GM21515 (cell line): ENCODE measurements around the gene PRAMEF8.
"Not testable (repeated sequence)": the region's sequence is repeated elsewhere in the genome, so short reads cannot be mapped to it uniquely, and the experiment has no call there.

Source experiments
- ATAC-seq: cut with Tn5 transposase; IDR thresholded peaks from one replicate; pipeline ENCODE4 v1.9.1; 2021; ENCODE audit not compliant: unreplicated experiment

The PRAMEF8 gene

DNA sequence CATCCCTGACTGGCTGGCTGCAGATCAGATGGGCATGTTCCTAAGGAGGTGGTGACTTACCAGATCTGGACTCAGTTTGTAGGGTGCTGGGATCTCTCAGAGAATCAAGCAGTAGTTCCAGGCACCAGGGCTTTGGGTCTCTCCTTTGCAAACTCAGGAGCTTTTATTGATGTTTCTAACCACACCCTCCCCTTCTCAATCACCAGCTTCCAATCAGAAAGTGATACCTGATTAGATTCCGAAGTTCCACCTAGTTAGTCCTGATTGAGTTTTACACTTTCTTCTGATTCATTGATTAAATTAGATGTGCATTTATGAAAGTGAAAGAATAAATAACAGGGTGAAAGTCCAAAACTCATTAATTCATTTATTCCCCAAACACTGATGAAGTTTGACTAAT is at the start of gene PRAMEF8:
Gene PRAMEF8 (minus strand): TSS at position 101 of the 400 bp plus-strand sequence. CDS start 1,046 bp downstream, outside the sequence.
- not testable (repeated sequence) for ATAC-seq

DNA sequence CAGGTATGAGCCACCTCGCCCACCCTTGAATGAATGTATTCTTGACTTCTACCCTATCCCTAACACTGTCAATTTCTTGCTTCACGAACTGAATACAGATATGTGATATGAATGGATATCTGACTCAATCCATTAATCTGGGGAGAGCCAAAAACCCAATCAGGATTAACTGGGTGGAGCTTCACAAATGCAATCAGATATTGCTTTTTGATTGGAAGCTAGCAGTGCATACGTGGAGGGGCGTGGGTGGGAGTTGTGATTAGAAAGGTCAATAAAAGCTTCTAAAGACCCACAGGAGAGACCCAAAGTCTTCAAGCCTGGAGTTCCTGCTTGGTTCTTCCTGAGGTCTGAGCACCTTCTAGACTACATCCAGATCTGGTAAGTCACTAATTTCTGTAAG is 30.3 kb upstream of the PRAMEF8 start, which contains the start of gene PRAMEF15:
Gene PRAMEF15 (plus strand): TSS at position 301 of the 400 bp plus-strand sequence. CDS start 2,827 bp downstream, outside the sequence.
- ATAC-seq: not testable (repeated sequence)

DNA sequence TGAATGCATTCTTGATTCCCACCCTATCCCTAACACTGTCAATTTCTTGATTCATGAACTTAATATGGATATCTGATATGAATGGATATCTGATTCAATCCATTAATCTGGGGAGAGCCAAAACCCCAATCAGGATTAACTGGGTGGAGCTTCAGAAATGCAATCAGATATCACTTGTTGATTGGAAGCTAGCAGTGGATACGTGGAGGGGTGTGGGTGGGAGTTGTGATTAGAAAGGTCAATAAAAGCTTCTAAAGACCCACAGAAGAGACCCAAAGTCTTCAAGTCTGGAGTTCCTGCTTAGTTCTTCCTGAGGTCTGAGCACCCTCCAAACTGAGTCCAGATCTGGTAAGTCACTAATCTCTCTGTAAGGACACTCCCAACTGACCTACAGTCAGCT is 18.3 kb upstream of the PRAMEF8 start, which contains the start of gene PRAMEF33:
Gene PRAMEF33 (plus strand): TSS at position 301 of the 400 bp plus-strand sequence. CDS start 2,416 bp downstream, outside the sequence.
- not testable (repeated sequence) for ATAC-seq

DNA sequence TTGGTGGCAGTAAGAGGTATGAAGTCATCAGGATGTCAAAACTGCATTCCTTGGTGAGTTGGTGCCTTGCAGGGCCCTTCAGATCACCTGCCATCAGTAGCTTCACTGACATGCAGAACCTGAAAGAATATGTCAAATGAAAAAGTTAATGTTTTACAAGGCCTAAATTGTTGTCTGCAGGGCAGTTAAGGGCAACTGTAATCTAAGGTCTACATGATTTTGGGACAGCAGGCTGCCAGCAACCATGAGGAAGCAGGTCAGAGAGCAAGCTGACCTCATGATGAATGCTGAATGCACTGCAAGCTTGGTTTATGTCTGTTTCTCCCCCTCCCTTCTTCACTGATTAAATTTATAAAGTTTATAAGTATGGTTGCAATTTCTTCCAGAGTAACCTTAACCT is 17.3 kb upstream of the PRAMEF8 start:
- ATAC-seq: not testable (repeated sequence)

DNA sequence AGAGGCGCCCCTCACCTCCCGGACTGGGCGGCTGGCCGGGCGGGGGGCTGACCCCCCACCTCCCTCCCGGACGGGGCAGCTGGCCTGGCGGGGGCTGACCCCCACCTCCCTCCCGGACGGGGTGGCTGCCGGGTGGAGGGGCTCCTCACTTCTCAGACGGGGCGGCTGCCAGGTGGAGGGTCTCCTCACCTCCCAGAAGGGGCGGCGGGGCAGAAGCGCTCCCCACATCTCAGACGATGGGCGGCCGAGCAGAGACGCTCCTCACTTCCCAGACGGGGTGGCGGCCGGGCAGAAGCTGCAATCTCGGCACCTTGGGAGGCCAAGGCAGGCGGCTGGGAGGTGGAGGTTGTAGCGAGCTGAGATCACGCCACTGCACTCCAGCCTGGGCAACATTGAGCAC is 13.8 kb upstream of the PRAMEF8 start:
- not testable (repeated sequence) for ATAC-seq

DNA sequence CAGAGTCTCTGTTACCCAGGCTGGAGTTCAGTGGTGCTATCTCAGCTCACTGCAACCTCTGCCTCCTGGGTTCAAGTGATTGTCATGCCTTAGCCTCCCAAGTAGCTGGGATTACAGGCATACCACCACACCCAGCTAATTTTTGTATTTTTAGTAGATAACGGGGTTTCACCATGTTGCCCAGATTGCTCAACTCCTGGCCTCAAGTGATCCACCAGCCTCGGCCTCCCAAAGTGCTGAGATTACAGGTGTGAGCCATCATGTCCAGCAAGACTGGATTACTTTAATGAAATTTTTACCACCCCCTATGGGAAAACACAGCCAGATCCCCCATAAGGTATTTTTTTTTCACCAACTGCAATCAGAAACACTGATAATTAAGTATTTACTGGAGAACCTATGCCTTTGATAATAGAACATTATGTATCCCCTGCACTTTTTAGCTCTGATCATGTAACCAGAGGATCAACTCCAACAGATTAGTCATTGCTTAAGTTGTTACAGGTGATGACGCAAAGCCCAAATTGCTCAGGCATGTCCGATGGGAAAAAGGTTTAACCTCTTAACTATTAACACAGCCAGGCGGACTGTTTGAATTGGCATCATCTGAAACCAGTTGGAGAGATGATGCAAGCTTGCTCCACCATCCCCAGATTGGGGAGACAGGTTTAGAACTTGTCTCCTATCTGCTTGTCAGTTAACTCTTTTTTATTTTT is 12.4 kb upstream of the PRAMEF8 start:
- ATAC-seq: not testable (repeated sequence)

DNA sequence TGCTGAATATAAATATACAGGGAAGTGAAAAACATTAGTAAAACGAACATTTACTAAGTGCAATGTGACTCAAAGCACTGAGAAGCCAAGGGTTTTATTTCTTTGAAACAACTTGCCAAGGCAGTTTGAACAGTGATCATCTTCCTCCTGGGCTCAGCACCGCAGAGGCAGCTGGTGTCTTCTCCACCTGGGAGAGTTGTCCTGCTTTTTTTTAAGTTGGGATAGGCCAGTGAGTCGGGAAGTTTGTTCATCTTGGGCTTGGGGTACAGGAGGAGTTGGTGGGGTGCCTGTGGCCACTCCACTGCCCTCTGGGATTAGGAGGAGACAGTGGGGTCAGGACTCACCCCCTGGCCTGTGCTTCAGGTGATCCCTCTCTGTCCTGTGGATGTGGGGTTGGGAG is 4.1 kb upstream of the PRAMEF8 start:
- not testable (repeated sequence) for ATAC-seq

DNA sequence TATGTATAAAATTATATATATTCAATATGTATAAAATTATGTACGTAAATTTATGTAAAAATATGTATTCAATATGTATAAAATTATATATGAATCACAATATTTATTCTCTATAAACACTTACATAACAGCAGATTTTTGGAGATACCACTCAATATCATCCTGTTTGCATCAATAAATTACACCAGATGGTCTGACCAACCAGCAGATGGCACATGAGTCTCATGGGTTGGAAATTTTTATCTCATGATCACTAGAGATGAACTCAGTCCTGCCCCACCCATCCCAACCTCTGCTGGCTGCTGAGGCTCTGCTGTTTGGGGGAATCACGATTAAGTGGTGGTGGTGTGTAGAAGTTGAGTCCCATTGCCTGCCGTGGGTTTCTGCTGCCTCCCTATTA is 5.3 kb downstream of the PRAMEF8 start:
- ATAC-seq: not testable (repeated sequence)

DNA sequence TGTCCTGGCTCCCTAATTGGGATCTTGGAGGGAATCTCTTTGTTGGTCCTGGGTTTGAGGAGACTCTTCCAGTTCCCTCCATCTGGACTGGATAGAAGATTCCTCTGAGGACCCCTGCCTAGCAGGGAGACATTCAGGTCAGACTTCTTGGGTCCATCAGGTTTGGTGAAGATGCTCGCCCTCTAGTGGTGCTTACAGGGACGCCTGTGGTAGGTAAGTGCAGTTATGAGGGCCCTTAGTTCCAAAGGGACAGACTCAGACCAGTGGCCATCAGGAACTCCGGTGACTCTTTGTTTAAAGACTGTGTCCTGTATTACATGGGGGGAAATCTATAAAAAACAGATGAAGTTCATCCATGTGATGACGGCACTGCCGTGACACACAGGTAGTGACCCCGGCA is 7.9 kb downstream of the PRAMEF8 start:
- ATAC-seq: not testable (repeated sequence)

DNA sequence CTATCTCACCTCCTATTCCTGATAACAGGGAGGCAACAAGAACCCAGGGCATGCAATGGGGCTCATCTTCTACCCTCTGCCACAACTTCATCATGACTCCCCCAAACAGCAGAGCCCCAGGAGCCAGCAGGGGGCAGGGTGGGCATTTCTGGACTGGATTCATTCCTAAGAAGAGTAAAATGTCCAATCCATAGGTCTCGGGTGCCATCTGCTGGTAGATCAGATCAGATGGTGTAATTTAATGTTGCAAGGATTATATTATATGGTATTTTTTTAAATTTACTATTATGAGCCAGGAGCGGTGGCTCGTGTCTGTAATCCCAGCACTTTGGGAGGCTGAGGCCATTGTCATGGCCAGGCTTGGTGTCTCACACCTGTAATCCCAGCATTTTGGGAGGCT is 19.8 kb downstream of the PRAMEF8 start:
- ATAC-seq: not testable (repeated sequence)

DNA sequence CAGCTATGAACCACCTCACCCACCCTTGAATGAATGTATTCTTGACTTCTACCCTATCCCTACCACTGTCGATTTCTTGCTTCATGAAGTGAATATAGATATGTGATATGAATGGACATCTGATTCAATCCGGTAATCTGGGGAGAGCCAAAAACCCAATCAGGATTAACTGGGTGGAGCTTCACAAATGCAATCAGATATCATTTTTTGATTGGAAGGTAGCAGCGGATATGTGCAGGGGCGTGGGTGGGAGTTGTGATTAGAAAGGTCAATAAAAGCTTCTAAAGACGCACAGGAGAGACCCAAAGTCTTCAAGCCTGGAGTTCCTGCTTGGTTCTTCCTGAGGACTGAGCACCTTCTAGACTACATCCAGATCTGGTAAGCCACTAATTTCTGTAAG is 31.0 kb downstream of the PRAMEF8 start, which contains the start of gene PRAMEF5:
Gene PRAMEF5 (plus strand): TSS at position 301 of the 400 bp plus-strand sequence. CDS start 5,071 bp downstream, outside the sequence.
- not testable (repeated sequence) for ATAC-seq

DNA sequence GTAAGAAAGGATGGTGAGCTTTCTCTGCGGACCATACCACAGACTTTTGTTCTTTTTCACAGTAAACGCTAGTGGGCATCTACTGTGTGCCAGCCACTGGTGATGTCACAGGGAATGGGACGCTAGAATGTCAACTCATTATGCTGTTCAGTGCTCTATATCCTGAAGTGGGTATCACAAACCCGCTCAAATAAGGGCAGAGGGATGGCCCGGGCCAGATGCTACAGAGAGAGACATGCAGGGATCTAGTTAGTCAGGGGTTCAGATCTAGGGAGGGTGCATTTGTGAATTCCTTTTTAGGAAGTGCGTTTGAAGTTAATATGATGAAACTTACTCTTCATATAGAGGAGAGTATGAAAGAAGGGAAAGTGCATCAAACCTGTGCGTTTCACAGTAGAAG is 37.8 kb downstream of the PRAMEF8 start:
- not testable (repeated sequence) for ATAC-seq

DNA sequence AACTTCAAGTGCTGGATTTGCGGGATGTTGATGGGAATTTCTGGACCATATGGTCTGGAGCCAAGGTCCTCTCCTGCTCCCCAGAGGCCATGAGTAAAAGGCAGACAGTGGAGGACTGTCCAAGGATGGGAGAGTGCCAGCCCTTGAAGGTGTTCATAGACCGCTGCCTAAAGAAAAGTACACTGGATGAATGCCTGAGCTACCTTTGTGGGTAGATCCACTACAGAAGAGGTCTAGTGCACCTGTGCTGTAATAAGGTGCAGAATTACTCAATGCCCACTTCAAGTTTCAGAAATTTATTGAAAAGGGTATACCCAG is 38.4 kb downstream of the PRAMEF8 start:
- not testable (repeated sequence) for ATAC-seq

DNA sequence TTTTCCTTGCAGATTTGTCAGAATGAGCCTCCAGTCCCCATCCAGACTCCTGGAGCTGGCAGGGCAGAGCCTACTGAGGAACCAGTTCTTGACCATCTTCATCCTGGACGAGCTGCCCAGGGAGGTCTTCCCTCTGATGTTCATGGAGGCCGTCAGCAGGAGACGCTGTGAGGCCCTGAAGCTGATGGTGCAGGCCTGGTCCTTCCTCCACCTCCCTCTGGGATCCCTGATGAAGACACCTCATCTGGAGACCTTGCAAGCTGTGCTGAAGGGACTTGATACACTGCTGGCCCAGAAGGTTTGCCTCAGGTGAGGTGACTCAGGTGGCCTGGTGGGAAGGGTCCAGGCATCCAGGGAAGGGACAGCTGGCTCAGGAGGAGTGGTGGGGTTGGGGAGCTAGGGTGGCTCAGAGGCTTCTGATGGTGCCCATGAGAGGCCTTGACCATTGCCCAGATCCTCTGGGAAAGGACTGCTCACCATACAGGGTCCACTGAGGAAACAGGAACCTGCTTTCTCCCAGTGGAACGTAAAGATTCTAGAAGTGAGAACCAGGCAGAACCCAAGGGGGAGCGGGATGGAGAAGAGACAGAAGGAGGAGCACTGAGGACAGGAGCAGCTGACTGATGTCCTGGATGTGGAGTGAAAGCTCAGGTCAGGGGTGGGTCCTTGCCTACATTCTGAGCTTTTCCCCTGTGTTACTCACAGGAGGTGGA is 38.9 kb downstream of the PRAMEF8 start:
- ATAC-seq: not testable (repeated sequence)

DNA sequence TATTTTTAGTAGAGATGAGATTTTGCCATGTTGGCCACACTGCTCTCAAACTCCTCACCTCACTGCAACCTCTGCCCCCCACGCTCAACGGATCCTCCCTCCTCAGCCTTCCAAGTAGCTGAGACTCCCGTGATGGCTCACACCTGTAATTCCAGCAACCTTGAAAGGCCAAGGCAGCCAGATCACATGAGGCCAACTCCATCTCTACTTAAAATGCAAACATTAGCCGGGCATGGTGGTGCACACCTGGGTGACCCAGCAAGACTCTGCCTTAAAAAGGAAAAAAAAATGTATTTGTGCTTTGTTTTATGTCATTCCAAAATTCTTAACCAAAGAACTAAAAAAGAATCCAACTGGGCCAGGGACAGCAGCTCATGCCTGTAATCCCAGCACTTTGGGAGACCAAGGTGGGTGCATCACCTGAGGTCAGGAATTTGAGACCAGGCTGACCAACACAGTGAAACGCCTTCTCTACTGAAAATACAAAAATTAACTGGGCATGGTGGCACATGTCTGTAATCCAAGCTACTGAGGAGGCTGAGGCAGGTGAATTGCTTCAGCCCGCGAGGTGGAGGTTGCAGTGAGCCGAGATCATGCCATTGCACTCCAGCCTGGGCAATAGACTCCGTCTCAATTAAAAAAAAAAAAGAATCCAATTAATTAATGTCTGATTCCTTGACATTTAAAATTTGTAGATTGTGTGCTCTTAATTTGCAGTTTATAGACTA is 41.2 kb downstream of the PRAMEF8 start:
- ATAC-seq: not testable (repeated sequence)

DNA sequence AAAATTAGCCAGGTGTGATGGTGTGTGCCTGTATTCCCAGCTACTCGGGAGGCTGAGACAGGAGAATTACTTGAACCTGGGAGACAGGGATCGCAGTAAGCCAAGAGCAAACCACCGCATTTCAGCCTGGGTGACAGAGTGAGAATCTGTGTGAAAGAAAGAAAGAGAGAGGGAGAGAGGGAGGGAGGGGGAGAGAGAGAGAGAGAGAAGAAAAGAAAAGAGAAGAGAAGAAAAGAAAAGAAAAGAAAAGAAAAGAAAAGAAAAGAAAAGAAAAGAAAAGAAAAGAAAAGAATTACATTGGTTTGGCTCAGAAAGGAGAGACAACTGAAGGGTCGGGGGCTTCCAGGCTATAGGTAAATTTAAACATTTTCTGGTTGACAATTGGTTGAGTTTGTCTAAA is 45.3 kb downstream of the PRAMEF8 start:
- not testable (repeated sequence) for ATAC-seq

DNA sequence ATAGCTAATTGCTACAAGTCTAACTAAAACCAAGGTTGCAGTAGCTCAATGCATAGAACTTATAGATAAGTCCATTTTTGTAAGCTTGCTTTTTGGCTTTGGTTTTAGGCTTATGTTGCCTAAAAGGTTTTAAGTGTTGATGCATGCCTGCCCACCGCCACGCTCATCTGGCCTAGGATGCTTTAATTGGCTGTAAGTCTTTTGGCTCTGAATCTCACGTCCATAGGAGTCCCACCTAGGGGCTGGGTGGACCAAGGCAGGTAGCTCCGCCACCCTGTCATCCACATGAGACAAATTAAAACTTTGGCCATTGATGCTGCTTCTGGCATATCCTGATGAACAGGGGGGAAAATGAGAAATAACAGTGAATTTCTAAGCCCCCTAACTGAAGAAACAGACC is 47.4 kb downstream of the PRAMEF8 start:
- not testable (repeated sequence) for ATAC-seq

DNA sequence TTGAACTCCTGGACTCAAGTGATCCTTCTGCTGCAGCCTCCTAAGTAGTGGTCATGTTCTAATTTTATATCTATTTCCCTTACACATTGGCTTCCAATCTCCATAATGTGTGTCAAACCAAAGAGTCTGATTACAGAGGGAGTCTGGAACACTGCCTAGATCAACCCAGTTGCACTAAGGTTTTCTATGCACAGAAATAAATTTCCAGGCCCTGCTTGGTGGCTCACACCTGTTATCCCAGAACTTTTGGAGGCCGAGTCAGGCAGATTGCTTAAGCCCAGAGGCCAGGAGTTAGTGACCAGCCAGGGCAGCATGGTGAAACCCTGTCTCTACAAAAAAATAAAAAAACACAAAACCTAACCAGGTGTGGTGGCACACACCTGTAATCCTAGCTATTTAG is 50.9 kb downstream of the PRAMEF8 start:
- ATAC-seq: not testable (repeated sequence)

DNA sequence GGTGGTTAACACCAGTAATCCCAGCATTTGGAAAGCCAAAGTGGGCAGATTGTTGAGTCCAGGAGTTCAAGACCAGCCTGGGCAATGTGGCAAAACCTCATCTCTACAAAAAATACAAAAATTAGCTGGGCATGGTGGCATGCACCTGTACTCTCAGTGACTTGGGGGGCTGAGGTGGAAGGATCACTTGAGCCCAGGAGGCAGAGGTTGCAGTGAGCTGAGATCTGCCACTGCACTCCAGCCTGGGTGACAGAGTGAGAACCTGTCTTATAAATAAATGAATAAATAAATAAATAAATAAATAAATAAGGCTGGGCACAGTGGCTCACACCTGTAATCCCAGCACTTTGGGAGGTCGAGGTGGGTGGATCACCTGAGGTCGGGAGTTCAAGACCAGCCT is 52.9 kb downstream of the PRAMEF8 start:
- not testable (repeated sequence) for ATAC-seq
